ENCODE results near the gene CEMIP.

CEMIP gene

DNA sequence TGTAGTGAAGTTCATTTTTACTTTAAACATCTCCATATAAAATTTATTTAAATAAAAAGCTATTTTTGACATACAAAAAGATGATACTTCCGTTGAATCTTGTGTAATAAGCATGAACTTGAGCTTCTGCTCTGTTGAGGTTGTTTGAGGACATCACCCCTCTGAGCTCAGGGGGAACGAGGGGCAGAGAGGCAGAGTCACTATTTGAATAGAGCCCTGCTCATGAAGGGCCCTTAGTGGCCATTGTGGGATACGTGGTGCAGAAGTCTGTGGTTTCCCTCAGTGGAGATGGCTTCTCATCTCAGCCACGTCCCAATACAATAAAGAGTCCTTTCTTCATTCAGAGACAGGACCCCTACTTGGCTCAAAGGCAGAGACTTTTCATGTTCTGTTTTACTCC, 10.6 kb downstream of the CEMIP start:
- Histone ChIP-seq H3K4me2 (ENCODE audit: low read depth, low read length, poor library complexity, severe bottlenecking) (no peak overlapping the region), H3K9me2 (replicated peaks; ENCODE audit: low read depth, low read length) (no peaks in the 10 kb centered on the region), H3K9ac (ENCODE audit: low read depth, low read length, poor library complexity, severe bottlenecking) (no peak overlapping the region), H3K9me3 (ENCODE audit: insufficient read depth, low read depth, low read length) (no peaks in the 10 kb centered on the region), H3K36me3 (ENCODE audit: insufficient read depth, low read length) (no peaks in the 10 kb centered on the region), H3K27me3 (ENCODE audit: insufficient read depth, low read length, poor library complexity, severe bottlenecking) (no peaks in the 10 kb centered on the region), H4K20me1 (ENCODE audit: insufficient read depth, low read length, poor library complexity, severe bottlenecking) (no peaks in the 10 kb centered on the region), H3K4me1 (ENCODE audit: insufficient read depth, low read length, poor library complexity, severe bottlenecking) (no peaks in the 10 kb centered on the region), H3F3A (ENCODE audit: low read depth) (no peaks in the 10 kb centered on the region), H3K4me3 (ENCODE audit: low read length, poor library complexity, severe bottlenecking) (no peak overlapping the region), H2AFZ (ENCODE audit: low read length) (no peak overlapping the region), H3K79me2 (ENCODE audit: insufficient read depth, low read length) (no peaks in the 10 kb centered on the region)
- TF ChIP-seq EZH2phosphoT487 (IDR thresholded peaks at IDR 0.05; ENCODE audit: borderline replicate concordance) = no peak
- TF ChIP-seq, protein P1, sequence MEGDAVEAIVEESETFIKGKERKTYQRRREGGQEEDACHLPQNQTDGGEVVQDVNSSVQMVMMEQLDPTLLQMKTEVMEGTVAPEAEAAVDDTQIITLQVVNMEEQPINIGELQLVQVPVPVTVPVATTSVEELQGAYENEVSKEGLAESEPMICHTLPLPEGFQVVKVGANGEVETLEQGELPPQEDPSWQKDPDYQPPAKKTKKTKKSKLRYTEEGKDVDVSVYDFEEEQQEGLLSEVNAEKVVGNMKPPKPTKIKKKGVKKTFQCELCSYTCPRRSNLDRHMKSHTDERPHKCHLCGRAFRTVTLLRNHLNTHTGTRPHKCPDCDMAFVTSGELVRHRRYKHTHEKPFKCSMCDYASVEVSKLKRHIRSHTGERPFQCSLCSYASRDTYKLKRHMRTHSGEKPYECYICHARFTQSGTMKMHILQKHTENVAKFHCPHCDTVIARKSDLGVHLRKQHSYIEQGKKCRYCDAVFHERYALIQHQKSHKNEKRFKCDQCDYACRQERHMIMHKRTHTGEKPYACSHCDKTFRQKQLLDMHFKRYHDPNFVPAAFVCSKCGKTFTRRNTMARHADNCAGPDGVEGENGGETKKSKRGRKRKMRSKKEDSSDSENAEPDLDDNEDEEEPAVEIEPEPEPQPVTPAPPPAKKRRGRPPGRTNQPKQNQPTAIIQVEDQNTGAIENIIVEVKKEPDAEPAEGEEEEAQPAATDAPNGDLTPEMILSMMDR (conservative IDR thresholded peaks at IDR 0.05; ENCODE audit: low read length) = no peak

DNA sequence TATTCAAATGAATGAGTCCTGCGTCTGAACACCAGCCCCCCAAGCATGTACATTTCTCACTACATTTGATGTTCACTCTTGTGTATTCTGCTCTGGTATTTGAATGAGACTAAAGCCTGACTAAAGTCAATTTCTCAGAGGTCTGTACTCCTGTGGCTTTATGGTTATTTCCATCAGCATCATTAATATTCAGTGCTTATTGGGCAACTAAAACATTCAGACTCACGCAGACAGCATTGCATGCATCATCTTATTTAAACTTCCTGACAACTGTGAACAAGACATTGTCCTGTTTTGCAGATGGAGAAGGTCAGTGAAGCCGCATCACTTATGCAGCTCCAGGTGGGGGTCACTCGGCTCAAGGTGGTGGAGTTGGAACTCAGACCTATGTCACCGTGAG, 11.1 kb downstream of the CEMIP start:
- Histone ChIP-seq H3K9ac (ENCODE audit: low read depth, low read length, poor library complexity, severe bottlenecking) (no peak overlapping the region), H3K9me2 (replicated peaks; ENCODE audit: low read depth, low read length) (no peaks in the 10 kb centered on the region), H3K4me2 (ENCODE audit: low read depth, low read length, poor library complexity, severe bottlenecking) (no peak overlapping the region), H3K4me1 (ENCODE audit: insufficient read depth, low read length, poor library complexity, severe bottlenecking) (no peaks in the 10 kb centered on the region), H2AFZ (ENCODE audit: low read length) (no peak overlapping the region), H3K4me3 (ENCODE audit: low read length, poor library complexity, severe bottlenecking) (no peak overlapping the region), H3K27me3 (ENCODE audit: insufficient read depth, low read length, poor library complexity, severe bottlenecking) (no peaks in the 10 kb centered on the region), H3K36me3 (ENCODE audit: insufficient read depth, low read length) (no peaks in the 10 kb centered on the region), H3K9me3 (ENCODE audit: insufficient read depth, low read depth, low read length) (no peaks in the 10 kb centered on the region), H3K79me2 (ENCODE audit: insufficient read depth, low read length) (no peaks in the 10 kb centered on the region), H4K20me1 (ENCODE audit: insufficient read depth, low read length, poor library complexity, severe bottlenecking) (no peaks in the 10 kb centered on the region), H3F3A (ENCODE audit: low read depth) (no peaks in the 10 kb centered on the region)
- no peak for TF ChIP-seq EZH2phosphoT487 (IDR thresholded peaks at IDR 0.05; ENCODE audit: borderline replicate concordance)
- TF ChIP-seq, protein P1 (conservative IDR thresholded peaks at IDR 0.05; ENCODE audit: low read length) = no peak

- Histone ChIP-seq H3K4me2 (ENCODE audit: low read depth, low read length, poor library complexity, severe bottlenecking) (no peak overlapping the region), H3K36me3 (ENCODE audit: insufficient read depth, low read length) (no peaks in the 10 kb centered on the region), H3K27me3 (ENCODE audit: insufficient read depth, low read length, poor library complexity, severe bottlenecking) (no peaks in the 10 kb centered on the region), H3K9me2 (replicated peaks; ENCODE audit: low read depth, low read length) (no peaks in the 10 kb centered on the region), H3K79me2 (ENCODE audit: insufficient read depth, low read length) (no peaks in the 10 kb centered on the region), H2AFZ (ENCODE audit: low read length) (no peak overlapping the region), H3K9me3 (ENCODE audit: insufficient read depth, low read depth, low read length) (no peaks in the 10 kb centered on the region), H3K9ac (ENCODE audit: low read depth, low read length, poor library complexity, severe bottlenecking) (no peak overlapping the region), H4K20me1 (ENCODE audit: insufficient read depth, low read length, poor library complexity, severe bottlenecking) (no peaks in the 10 kb centered on the region), H3K4me1 (ENCODE audit: insufficient read depth, low read length, poor library complexity, severe bottlenecking) (no peaks in the 10 kb centered on the region), H3K4me3 (ENCODE audit: low read length, poor library complexity, severe bottlenecking) (no peak overlapping the region), H3F3A (ENCODE audit: low read depth) (no peaks in the 10 kb centered on the region)
- no peak for TF ChIP-seq EZH2phosphoT487 (IDR thresholded peaks at IDR 0.05; ENCODE audit: borderline replicate concordance)
These were observed 11.8 kb downstream of the CEMIP start for GRCh38 chr15:80791004-80791403.

- H2AFZ ChIP-seq (ENCODE audit: low read length) = no peak overlapping the region
- TF ChIP-seq, protein P1 (conservative IDR thresholded peaks at IDR 0.05; ENCODE audit: low read length) = no peak
- TF ChIP-seq EZH2phosphoT487 (IDR thresholded peaks at IDR 0.05; ENCODE audit: borderline replicate concordance) = no peak
- no peaks in the 10 kb centered on the region for H3F3A ChIP-seq (ENCODE audit: low read depth)
- no peaks in the 10 kb centered on the region for H3K27me3 ChIP-seq (ENCODE audit: insufficient read depth, low read length, poor library complexity, severe bottlenecking)
- H3K4me3 ChIP-seq (ENCODE audit: low read length, poor library complexity, severe bottlenecking) = no peak overlapping the region
- H3K4me2 ChIP-seq (ENCODE audit: low read depth, low read length, poor library complexity, severe bottlenecking) = no peak overlapping the region
- H3K9me3 ChIP-seq (ENCODE audit: insufficient read depth, low read depth, low read length) = no peaks in the 10 kb centered on the region
- H3K9ac ChIP-seq (ENCODE audit: low read depth, low read length, poor library complexity, severe bottlenecking) = no peak overlapping the region
- H3K9me2 ChIP-seq (replicated peaks; ENCODE audit: low read depth, low read length) = no peaks in the 10 kb centered on the region
- H4K20me1 ChIP-seq (ENCODE audit: insufficient read depth, low read length, poor library complexity, severe bottlenecking) = no peaks in the 10 kb centered on the region
- no peaks in the 10 kb centered on the region for H3K4me1 ChIP-seq (ENCODE audit: insufficient read depth, low read length, poor library complexity, severe bottlenecking)
- no peaks in the 10 kb centered on the region for H3K79me2 ChIP-seq (ENCODE audit: insufficient read depth, low read length)
- no peaks in the 10 kb centered on the region for H3K36me3 ChIP-seq (ENCODE audit: insufficient read depth, low read length)
These were observed 17.2 kb downstream of the CEMIP start for GRCh38 chr15:80796407-80796806.

All from Loucy (cell line).